Neuronal stem cell (in vitro differentiated cells): ENCODE data around the gene IMMP2L.

Experiments
- DNase-seq: peaks from one replicate; pipeline ENCODE4 v3.0.0-alpha.2; 2013; ENCODE audit warnings: low spot score
- H2AFZ ChIP-seq: one replicate; pipeline ENCODE4 v1.6.1; 2013; ENCODE audit warnings: mild to moderate bottlenecking, low read length, inconsistent platforms
- H2AK5ac ChIP-seq: 2 replicates; pipeline ENCODE4 v1.6.1; 2013; ENCODE audit warnings: low read depth, mild to moderate bottlenecking, inconsistent platforms, low read length, moderate library complexity, mixed read lengths
- H2BK120ac ChIP-seq: 2 replicates; pipeline ENCODE4 v1.6.1; 2013; ENCODE audit warnings: low read depth, mild to moderate bottlenecking, inconsistent platforms, low read length, moderate library complexity, mixed read lengths
- H2BK12ac ChIP-seq: one replicate; pipeline ENCODE4 v1.6.1; 2013; ENCODE audit warnings: low read length, inconsistent platforms
- H2BK15ac ChIP-seq: 2 replicates; pipeline ENCODE4 v1.6.1; 2013; ENCODE audit warnings: mild to moderate bottlenecking, low read length, inconsistent platforms, mixed read lengths
- H2BK5ac ChIP-seq: one replicate; pipeline ENCODE4 v1.6.1; 2013; ENCODE audit warnings: inconsistent platforms, mild to moderate bottlenecking, low read length, moderate library complexity
- H3K14ac ChIP-seq: one replicate; pipeline ENCODE4 v1.6.1; 2013; ENCODE audit warnings: low read length, inconsistent platforms
- H3K18ac ChIP-seq: 2 replicates; pipeline ENCODE4 v1.6.1; 2013; ENCODE audit warnings: low read length, inconsistent platforms
- H3K23ac ChIP-seq: 2 replicates; pipeline ENCODE4 v1.6.1; 2013; ENCODE audit warnings: low read depth, mild to moderate bottlenecking, mixed read lengths, low read length, inconsistent platforms; ENCODE audit not compliant: poor library complexity
- H3K27ac ChIP-seq: replicated peaks from 3 replicates; pipeline ENCODE4 v1.5.1; 2013; ENCODE audit warnings: low read length, inconsistent platforms
- H3K27me3 ChIP-seq, 3 experiments: 2 replicates each; pipeline ENCODE4 v1.6.1; 2013; ENCODE audit warnings: low read length in 3 of 3, mild to moderate bottlenecking in 2 of 3, inconsistent platforms in 1 of 3, low read depth in 1 of 3, mixed read lengths in 1 of 3, moderate library complexity in 1 of 3; ENCODE audit not compliant: control insufficient read depth in 3 of 3, insufficient read depth in 3 of 3
- H3K36me3 ChIP-seq, 2 donors: replicated peaks in 1 of 2; 2 replicates each; pipeline ENCODE4 v1.6.1; 2013; ENCODE audit warnings: low read length in 2 of 2; ENCODE audit not compliant: control insufficient read depth in 2 of 2, insufficient read depth in 2 of 2
- H3K4ac ChIP-seq: 2 replicates; pipeline ENCODE4 v1.6.1; 2013; ENCODE audit warnings: inconsistent platforms, mild to moderate bottlenecking, low read length, moderate library complexity
- H3K4me1 ChIP-seq, 2 donors: 1 replicate in 1 of 2; 2 replicates in 1 of 2; pipeline ENCODE4 v1.6.1; 2013; ENCODE audit warnings: low read length in 2 of 2, low read depth in 1 of 2; ENCODE audit not compliant: control insufficient read depth in 2 of 2, insufficient read depth in 1 of 2
- H3K4me2 ChIP-seq: one replicate; pipeline ENCODE4 v1.6.1; 2013; ENCODE audit warnings: mild to moderate bottlenecking, low read length, inconsistent platforms; ENCODE audit not compliant: insufficient read depth, poor library complexity, severe bottlenecking
- H3K4me3 ChIP-seq, 2 donors: 2 replicates each; pipeline ENCODE4 v1.5.1; 2013; ENCODE audit warnings: low read length in 2 of 2, mild to moderate bottlenecking in 2 of 2, inconsistent platforms in 1 of 2, moderate library complexity in 1 of 2
- H3K79me1 ChIP-seq: one replicate; pipeline ENCODE4 v1.6.1; 2013; ENCODE audit warnings: low read depth, mild to moderate bottlenecking, inconsistent platforms, low read length, moderate library complexity
- H3K9ac ChIP-seq: one replicate; pipeline ENCODE4 v1.6.1; 2013; ENCODE audit warnings: mild to moderate bottlenecking, low read depth, low read length, inconsistent platforms; ENCODE audit not compliant: poor library complexity
- H3K9me3 ChIP-seq, 2 donors: replicated peaks in 1 of 2; 2 replicates each; pipeline versions ENCODE3 to v1.6.1; 2013; ENCODE audit warnings: low read length in 2 of 2, mild to moderate bottlenecking in 2 of 2, inconsistent platforms in 1 of 2, low read depth in 1 of 2, mixed read lengths in 1 of 2, moderate library complexity in 1 of 2; ENCODE audit not compliant: control insufficient read depth in 2 of 2, insufficient read depth in 1 of 2
- H4K8ac ChIP-seq: one replicate; pipeline ENCODE4 v1.6.1; 2013; ENCODE audit warnings: low read depth, mild to moderate bottlenecking, inconsistent platforms, low read length, moderate library complexity
- H4K91ac ChIP-seq: one replicate; pipeline ENCODE4 v1.6.1; 2013; ENCODE audit warnings: low read length, low read depth, mild to moderate bottlenecking, inconsistent platforms; ENCODE audit not compliant: poor library complexity
- WGBS, 2 donors: extraction: QIAGEN DNeasy Blood & Tissue Kit; methylation state at CpG; one replicate each; pipeline ENCODE4 v1.1.7; 2013; ENCODE audit warnings: missing lambda C conversion rate in 2 of 2, mixed read lengths in 1 of 2; ENCODE audit not compliant: insufficient read length in 2 of 2, insufficient replicate concordance in 1 of 2; ENCODE audit errors: extremely low coverage in 2 of 2; 5-methylcytosine and 5-hydroxymethylcytosine counted together

Gene IMMP2L

GRCh38 chr7:111226800-111227199, 335.5 kb downstream of the IMMP2L start:
- H4K8ac ChIP-seq = no peak overlapping the region
- no peak overlapping the region for H3K4ac ChIP-seq
- no peak overlapping the region for H3K14ac ChIP-seq
- H3K9me3 ChIP-seq = no peaks in the 10 kb centered on the region
- H3K9ac ChIP-seq = no peak overlapping the region
- H2BK120ac ChIP-seq = no peak overlapping the region
- H3K4me3 ChIP-seq = no peak overlapping the region
- peaks cover 2 to 4% of the 10 kb centered on the region in 2 donors for H3K4me1 ChIP-seq
- H2AFZ ChIP-seq = no peak overlapping the region
- WGBS, 2 donors = no CpG with 5 or more reads among the region's 2 CpGs
- no peak for DNase-seq
- H3K36me3 ChIP-seq = no peaks in the 10 kb centered on the region
- H3K4me2 ChIP-seq = no peak overlapping the region
- H2BK12ac ChIP-seq = no peak overlapping the region
- H2AK5ac ChIP-seq = no peak overlapping the region
- H4K91ac ChIP-seq = no peak overlapping the region
- no peaks in the 10 kb centered on the region for H3K27me3 ChIP-seq
- no peak overlapping the region for H3K18ac ChIP-seq
- no peak overlapping the region for H3K27ac ChIP-seq
- no peak overlapping the region for H2BK15ac ChIP-seq
- H2BK5ac ChIP-seq = no peak overlapping the region
- H3K79me1 ChIP-seq = no peaks in the 10 kb centered on the region
- H3K23ac ChIP-seq = no peak overlapping the region

- H2BK12ac ChIP-seq = no peak overlapping the region
- no peak overlapping the region for H4K8ac ChIP-seq
- no peak for DNase-seq
- H3K4me3 ChIP-seq = no peak overlapping the region
- H2AK5ac ChIP-seq = no peak overlapping the region
- H3K23ac ChIP-seq = no peak overlapping the region
- WGBS, 2 donors = no CpG with 5 or more reads among the region's 2 CpGs
- H2BK120ac ChIP-seq = no peak overlapping the region
- H3K36me3 ChIP-seq = no peaks in the 10 kb centered on the region
- no peaks in the 10 kb centered on the region for H3K27me3 ChIP-seq
- no peak overlapping the region for H3K9ac ChIP-seq
- no peak overlapping the region for H3K4me2 ChIP-seq
- no peak overlapping the region for H3K4ac ChIP-seq
- H2AFZ ChIP-seq = no peak overlapping the region
- no peak overlapping the region for H2BK5ac ChIP-seq
- H3K14ac ChIP-seq = no peak overlapping the region
- H3K4me1 ChIP-seq = peaks cover 2 to 4% of the 10 kb centered on the region in 2 donors
- no peaks in the 10 kb centered on the region for H3K9me3 ChIP-seq
- no peaks in the 10 kb centered on the region for H3K79me1 ChIP-seq
- H3K27ac ChIP-seq = no peak overlapping the region
- no peak overlapping the region for H2BK15ac ChIP-seq
- no peak overlapping the region for H3K18ac ChIP-seq
- no peak overlapping the region for H4K91ac ChIP-seq
Observed at GRCh38 chr7:111224354-111225231, 337.7 kb downstream of the IMMP2L start.

GRCh38 chr7:111223802-111224253, 338.5 kb downstream of the IMMP2L start:
- H3K9me3 ChIP-seq = no peaks in the 10 kb centered on the region
- H2AK5ac ChIP-seq = no peak overlapping the region
- peak overlapping the region; percentile 45 for H2AFZ ChIP-seq
- no peak overlapping the region for H3K27ac ChIP-seq
- no peak overlapping the region for H3K9ac ChIP-seq
- no peaks in the 10 kb centered on the region for H3K79me1 ChIP-seq
- DNase-seq = no peak
- no peak overlapping the region for H2BK5ac ChIP-seq
- H3K4me3 ChIP-seq = no peak overlapping the region
- no peak overlapping the region for H2BK12ac ChIP-seq
- no peak overlapping the region for H2BK120ac ChIP-seq
- H2BK15ac ChIP-seq = no peak overlapping the region
- peaks cover 2 to 4% of the 10 kb centered on the region in 2 donors for H3K4me1 ChIP-seq
- no peak overlapping the region for H4K8ac ChIP-seq
- H3K14ac ChIP-seq = no peak overlapping the region
- no peak overlapping the region for H4K91ac ChIP-seq
- H3K18ac ChIP-seq = no peak overlapping the region
- no peak overlapping the region for H3K4me2 ChIP-seq
- H3K36me3 ChIP-seq = no peaks in the 10 kb centered on the region
- H3K23ac ChIP-seq = no peak overlapping the region
- WGBS, 2 donors = no CpG with 5 or more reads among the region's 2 CpGs
- no peak overlapping the region for H3K4ac ChIP-seq
- no peaks in the 10 kb centered on the region for H3K27me3 ChIP-seq

- Histone ChIP-seq H2BK5ac (no peak overlapping the region), H2BK120ac (no peak overlapping the region), H3K4me1 (no peaks in the 10 kb centered on the region), H3K4me2 (no peak overlapping the region), H4K8ac (no peak overlapping the region), H3K9ac (no peak overlapping the region), H3K4ac (no peak overlapping the region), H3K9me3 (peaks cover 0 to 3% of the 10 kb centered on the region in 2 donors), H3K23ac (no peak overlapping the region), H2BK15ac (no peak overlapping the region), H3K14ac (no peak overlapping the region), H3K79me1 (no peaks in the 10 kb centered on the region), H3K27ac (no peak overlapping the region), H4K91ac (no peak overlapping the region), H3K4me3 (no peak overlapping the region), H2BK12ac (no peak overlapping the region), H3K36me3 (no peaks in the 10 kb centered on the region), H3K27me3 (no peaks in the 10 kb centered on the region), H2AFZ (no peak overlapping the region), H3K18ac (no peak overlapping the region), H2AK5ac (no peak overlapping the region)
- no peak for DNase-seq
Observed at GRCh38 chr7:111215550-111215949, 346.7 kb downstream of the IMMP2L start.
